Activated T-helper 9 cell treated with anti-CD3 and anti-CD28 coated beads, Interleukin-2, amount 50 U/mL, for 16 hours (primary cell): ENCODE results near the gene TSSK3.
"Not testable (repeated sequence)": the region's sequence is repeated elsewhere in the genome, so short reads cannot be mapped to it uniquely, and the experiment has no call there.

Experiments
- DNase-seq: peaks from one replicate; pipeline ENCODE4 v3.0.0-alpha.2; 2020; ENCODE audit warnings: low read depth

TSSK3 gene

DNA sequence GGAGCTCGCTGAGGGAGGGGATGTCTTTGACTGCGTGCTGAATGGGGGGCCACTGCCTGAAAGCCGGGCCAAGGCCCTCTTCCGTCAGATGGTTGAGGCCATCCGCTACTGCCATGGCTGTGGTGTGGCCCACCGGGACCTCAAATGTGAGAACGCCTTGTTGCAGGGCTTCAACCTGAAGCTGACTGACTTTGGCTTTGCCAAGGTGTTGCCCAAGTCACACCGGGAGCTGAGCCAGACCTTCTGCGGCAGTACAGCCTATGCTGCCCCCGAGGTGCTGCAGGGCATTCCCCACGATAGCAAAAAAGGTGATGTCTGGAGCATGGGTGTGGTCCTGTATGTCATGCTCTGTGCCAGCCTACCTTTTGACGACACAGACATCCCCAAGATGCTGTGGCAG lies 1.4 kb downstream of the TSSK3 start:
- no peak for DNase-seq

DNA sequence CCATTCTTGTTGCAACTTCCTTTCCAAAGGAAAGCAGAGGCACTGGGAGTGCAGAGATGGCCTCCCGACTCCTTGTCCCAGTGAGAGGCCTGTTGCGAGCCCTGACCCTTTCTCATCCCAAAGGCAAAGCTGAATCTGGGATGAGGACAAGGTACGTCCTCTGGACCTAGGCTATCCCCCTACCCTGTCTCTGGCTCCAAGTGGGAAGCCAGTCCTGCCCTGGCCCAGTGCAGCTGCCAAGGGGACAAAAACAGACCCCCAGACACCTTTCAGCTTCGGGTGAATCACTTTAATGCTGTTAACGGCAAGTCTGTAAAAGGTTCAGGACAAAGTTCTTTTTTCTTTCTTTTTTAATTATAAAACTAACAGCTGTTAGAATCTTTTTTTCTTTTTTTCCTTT lies 2.5 kb downstream of the TSSK3 start:
- no peak for DNase-seq

DNA sequence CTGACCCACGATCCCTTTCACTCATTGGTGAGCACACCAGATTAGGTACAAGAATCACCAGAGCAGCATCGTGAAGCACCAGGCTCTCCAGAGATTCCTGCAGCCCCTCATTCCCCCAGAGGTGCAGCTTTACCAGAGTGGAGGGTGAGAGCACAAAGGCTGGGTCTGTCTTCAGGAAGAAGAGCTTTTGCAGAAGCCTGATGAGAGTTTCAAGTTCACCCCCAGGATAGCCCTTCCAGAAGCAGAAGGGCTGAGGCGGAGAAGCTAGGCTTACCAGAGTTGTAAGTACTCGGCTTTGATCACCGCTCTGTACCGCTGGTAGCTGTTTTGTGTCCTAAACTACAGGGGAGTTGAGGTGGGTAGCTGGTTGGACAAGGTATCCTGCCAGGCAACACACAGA lies 3.1 kb downstream of the TSSK3 start:
- DNase-seq, result no peak

DNA sequence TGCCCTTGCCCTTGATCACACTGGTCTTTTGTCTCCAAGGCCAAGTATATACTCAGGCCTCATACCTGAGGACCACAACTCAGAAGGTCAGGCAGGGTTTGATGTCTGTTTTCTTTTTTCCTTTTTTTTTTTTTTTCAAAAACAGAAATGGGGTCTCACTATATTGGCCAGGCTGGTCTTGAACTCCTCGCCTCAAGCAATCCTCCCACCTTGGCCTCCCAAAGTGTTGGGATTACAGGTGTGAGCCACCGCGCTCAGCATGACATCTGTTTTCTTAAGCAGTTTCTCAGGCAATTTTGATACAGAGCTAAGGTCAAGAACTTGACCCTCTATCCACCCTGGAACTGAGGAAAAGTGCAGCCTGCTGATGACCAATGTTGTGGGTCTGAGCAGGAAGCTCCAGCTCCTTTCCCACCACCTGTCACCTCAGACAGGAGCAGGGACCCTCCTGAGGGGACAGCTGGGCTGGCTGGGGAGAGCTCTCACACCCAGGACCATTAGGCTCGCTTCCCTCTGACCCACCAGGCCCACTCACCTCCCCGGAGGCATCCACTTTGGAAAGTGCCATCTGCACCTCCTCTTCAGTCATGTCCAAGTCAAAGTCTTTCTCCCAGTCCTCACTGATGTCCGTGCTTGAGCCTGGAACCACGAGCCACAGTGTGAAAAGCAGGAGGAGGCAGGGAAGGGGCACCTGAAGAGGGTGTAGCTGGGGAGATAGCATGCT lies 5.7 kb downstream of the TSSK3 start:
- no peak for DNase-seq

DNA sequence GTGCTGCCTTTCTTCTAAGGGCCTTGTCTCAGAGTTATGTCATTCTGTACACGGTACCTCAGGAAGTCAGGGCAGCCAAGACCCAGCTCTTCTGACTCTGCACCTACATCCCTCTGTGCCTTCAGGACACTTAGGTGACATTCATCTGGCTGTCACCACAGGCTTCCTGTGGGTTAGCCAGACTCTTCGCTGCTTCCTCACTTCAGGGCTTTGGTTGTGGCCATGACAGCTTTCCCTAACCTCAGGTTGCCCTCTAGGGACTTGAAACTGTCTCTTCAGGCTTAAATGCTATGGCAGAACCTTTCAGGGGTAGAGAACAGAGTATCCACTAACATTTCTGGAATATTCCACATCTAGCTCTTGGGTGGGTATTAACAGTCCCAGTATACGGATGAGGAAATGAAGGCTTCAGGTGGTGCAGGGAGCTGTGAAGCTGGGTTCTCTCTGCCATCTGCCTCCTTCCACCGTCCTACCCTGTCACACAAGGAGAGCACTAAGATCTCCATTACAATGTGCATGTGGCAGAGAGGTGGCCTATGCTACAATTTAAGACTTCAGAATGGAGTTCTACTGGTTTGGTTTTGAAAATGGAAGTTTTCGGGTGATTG lies 9.9 kb downstream of the TSSK3 start:
- no peak for DNase-seq

DNA sequence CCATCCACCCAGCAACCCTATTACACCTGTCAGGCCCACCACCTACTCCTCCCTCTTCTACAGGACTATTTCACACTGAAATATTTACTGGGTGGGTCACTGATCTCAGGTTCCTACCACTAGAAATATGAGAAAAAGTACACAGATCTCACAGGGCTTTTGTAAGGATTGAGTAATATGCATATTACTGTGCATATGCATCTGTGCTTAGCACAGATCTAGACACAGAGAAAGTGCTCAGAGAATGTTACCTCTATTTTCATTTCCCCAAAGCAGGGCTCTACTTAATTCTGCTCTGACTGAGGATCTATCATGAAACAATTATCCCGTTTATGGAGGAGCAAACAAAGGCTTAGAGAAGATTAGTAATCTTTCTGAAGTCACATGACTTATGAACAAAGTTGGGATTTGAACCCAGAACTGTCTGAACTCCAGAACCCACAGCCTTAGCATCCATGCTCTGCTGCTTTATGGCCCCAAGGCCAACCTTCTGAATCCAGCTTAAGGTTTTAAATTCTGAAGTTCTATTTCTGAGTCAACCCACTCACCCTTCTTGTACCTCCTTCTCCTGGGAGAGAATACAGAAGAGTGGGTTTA lies 11.8 kb downstream of the TSSK3 start:
- DNase-seq, result no peak

DNA sequence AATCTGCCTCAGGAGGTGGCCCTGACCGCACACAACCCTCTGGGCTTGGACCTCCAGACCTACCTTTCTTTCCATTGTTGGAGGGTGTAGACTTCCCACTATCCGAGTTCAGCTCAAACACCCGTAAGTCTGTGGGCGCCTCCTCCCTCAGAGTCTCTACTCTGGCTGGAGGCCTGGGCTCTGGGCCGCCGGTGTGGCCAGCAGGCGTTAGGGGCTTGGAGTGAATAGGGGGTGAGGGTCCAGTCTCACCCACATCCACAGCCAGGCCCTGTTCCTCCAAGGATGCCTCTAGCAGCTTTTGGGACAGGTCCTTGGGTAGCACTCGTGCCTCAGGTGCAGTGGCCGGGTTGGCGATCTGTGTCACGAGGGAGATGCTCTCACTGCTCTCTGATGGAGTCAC lies 13.9 kb downstream of the TSSK3 start:
- DNase-seq, result no peak

DNA sequence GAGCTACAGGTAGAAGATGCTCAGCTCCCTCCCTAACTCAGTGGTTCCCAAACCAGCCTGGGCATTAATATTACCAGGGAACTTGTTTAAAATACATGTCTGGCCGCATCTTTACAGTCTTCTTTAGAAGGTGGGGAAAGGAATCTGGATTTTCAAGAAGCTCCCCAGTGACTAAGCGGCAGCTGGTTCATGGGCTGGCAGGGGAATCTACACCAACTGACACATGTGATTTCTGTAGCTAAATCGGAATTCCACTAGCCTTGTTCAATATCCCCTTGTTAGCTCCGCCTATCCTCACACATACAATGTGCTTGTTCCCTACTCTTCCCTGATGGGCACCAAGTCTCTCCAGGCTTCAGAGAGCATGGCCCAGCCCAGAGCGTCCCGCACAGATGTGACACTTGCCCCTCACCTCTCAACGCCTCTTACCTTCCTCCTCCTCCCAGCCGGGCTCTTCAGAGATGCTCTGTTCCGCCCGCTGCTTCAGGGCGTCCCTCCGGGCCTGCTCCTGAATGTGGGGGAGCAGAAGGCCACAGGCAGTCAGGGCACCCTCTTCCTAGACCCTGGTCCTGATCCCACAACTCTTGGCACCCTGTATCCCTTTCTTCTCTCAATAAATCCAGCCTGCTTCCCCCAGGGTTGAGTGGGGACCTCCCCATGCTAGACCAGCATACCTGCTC lies 15.3 kb downstream of the TSSK3 start:
- DNase-seq, result no peak

DNA sequence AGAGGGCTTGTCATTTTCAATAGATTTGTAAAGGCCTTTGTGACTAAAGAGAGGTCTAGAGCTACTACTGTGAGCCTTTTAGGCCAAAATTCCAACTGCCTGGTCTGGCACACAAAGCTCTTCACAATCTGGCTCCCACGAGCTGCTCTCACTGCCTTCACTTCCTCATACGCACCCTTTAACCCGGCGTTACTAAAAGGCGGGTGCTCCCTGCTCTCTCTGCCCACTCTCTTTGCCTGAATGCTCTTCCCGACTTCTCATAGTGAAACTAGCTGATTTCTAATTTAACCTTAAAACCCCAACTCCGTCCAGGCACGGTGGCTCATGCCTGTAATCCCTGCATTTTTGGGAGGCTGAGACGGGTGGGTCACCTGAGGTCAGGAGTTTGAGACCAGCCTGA lies 17.7 kb downstream of the TSSK3 start:
- DNase-seq, result no peak

DNA sequence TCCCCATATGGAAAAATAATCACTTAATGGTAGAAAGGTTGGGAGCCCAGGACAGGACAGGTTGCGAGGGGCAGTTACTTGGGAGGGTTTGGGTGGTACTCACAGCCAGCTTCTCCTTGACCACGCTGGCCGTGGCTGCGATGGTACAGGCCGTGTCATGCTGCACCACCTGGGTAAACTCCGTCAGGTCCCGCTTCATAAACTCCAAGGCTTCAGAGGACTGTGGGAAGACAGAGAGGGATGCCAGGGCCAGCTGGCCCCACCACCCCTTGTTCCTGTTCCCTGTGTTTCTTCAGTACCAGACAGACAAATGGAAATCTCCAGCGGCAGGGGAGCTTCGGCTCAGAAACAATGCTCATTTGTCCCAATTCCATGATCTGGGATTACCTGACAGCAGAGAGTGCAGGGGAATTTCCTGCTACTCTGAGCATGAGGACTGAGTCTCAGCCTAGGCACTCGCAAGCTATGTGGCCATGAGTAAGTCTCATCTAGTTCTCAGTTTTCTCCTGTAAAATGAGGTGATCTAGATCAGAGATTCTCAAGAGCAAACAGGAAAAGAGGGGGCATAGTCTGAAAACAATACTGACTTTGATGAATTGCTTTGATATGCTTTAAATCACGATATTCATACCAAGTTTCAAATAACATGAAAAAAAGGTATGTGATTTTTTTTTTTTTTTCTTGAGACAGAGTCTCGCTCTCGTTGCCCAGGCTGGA lies 24.5 kb downstream of the TSSK3 start:
- DNase-seq, result no peak

DNA sequence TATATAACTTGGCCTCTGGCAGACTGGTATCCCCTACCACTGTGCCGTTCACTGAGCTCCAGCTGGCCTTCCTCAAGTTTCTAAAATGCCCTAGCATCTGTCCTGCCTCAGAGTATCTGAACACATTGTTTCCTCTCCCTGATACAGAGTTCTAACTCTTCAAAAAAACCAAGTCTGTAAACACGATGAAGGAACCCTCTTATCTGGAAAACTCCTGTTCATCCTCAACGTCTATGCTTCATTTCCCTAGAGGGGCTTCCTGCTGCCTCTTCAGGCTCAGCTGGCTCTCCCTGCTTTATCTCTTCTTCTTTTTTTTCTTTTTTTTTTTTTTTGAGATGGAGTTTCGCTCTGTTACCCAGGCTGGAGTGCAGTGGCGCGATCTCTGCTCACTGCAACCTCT lies 26.3 kb downstream of the TSSK3 start:
- DNase-seq, result no peak

DNA sequence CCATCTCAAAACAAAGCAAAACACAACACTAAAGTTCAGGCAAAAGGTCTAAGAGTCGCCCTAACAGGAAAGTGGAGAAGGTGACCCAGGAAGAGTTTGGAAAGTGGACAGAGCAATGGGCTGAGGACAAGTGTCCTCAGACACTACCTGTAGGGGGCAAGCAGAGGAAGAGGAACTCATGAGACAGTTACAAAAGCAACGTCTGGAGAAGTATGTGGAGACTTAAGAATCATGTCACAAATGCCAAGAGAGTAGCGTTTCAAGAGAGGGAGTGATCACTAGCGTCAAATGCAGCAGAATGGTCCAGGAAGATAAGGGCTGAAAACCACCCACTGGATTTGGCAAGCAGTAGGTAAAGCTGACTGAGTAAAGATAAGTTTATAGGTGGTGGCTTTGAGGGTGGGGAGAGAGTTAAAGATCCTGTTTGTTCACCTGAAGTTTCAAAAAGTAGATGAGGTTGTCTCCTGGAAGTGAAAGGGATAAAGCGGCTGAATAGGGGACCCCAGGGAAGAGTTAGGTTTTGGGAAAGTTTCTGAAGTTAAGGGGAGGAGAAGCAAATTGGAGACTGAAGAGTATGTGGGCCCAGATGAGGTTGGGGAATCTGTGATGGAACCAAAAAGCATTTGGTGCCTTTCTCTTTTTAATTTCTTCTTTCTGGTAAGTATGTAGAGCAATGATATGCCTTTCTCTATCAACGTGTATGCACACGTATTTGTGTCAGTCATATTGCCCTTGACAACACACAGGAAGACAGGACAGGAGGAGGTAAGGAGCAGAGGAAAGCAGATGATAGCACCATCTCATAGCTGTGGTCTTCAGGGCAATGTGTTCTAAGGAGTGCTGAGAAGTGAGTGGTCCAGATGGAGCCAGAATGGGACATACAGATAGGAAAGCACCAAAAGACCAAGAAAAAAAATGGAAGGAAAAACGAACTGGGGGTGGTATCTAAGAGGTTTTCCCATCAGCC lies 28.8 kb downstream of the TSSK3 start:
- DNase-seq, result no peak

DNA sequence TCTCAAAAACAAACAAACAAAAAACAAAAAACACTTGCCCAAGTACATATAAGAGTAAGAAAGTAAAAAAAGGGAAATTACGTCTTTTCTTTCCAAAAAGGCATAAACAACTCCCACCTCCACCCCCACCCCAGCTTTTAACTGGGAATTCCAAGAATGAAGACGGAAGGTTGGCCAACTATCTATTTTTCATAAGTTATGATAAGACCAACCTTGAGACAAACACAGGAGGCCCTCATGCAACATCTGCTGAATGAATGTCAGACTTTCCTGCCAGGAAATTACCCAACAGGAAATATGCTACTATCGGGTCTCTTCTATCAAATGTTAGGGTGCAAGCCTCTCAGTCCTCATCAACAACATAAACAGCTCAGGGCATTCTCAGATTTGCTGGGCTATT lies 30.0 kb downstream of the TSSK3 start:
- DNase-seq, result no peak

DNA sequence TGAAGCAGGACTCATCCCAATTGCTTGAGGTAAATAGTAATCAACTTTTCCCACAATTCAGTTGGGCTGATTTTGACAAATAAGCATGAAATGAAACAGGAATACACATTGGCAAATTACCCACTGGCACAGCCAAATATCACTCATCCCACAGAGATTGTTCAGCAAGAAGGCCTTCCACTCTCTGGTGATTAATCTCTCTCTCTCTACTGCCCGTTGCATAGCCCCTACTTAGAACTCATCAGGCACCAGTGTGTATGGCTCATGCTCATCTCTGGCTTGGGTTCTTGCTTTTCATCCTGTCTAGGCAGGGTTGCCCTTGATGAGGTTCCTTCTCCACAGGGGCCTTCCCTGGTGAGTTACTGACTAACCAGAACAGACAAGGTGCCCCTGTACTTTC lies 30.8 kb downstream of the TSSK3 start:
- DNase-seq, result no peak

DNA sequence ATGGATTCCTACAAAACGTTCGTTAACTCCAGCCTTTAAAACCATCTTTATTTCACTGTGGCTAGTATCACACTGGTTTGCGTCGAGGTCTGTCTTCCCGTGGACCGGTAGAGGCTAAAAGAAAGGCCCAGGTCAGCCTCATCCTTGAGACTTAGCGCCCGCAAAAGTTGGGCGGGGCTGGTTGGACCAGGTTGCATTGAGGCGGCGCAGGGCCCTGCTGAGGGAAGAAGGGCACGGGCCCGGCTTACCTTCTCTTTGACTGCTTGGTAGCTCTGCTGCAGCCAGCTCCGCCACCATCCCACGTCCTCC lies 31.4 kb downstream of the TSSK3 start:
- DNase-seq, result peak; percentile 17

DNA sequence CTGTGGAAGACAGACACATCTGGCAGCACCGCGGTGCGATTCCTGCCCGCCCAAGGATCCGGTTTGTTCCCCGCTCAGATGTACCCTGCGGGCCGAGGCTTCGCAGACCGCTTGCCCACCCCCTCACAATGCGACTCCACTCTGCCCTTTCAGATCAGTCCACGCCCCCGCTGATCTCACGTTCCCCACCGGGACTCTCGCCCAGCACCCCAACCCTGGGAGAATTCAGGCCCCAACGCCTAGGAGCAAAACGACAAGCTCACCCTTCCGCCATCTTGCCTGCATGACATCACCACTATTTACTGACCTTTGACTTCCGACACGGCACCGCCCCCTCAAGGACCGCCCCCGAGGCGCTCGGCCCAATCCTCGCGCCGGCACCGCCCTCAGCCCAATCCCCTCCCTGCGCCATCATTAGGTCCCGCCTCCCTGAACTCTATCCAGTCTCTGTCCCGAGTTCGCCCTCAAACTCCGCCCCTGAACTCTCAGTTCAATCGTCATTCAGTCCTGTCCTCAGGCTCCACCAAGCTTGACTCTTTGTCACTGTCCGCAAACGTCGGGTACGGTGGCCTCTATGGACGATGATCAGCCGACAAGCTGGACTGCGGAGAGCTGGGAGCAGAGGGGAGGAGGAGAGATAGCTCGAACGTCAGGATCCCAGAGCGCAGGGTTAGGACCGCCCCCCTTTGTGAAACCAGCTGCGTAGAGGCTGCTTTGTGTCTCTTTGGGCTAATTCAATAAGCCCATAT lies 32.0 kb downstream of the TSSK3 start, which contains the start of gene BSDC1:
Gene BSDC1 (minus strand): TSS at position 301 of the 749 bp plus-strand sequence. CDS start 27 bp downstream, at position 274.
- DNase-seq, result peak; percentile 94

DNA sequence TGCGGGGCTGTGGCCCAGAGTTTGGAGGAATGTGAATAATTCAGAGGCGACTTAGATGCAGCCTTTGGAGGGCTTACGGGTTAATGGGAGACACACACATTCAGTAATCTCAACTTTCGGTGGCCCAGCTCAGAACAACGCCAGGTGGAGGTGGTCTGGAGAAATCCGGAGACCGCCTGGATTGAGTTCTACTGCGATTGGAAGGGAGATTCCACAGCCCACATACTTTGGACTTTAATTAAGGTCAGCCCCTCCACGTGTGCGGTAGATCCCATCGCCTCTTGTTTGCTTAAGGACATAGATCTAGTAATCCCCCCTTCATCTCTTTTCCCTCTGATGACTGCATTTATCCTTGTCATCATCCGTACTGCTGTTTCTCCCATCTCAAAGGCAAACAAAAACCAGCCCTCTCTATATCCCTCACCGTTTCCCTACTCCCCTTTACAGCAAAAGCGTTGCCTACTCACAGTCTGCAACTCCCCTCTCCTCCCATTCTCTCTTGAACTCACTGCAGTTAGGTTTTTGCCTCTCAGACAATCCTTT lies 32.6 kb downstream of the TSSK3 start:
- no peak for DNase-seq

DNA sequence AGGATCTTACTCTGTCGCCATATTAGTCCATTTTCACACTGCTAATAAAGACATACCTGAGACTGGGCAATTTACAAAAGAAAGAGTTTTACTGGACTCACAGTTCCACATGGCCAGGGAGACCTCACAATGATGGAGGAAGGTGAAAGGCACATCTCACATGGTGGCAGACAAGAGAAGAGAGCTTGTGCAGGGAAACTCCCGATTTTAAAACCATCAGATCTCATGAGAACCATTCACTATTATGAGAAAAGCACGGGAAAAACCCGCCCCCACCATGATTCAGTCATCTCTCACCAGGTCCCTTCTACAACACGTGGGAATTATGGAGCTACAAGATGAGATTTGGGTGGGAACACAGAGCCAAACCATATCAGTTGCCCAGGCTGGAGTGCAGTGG lies 34.2 kb downstream of the TSSK3 start:
- not testable (repeated sequence) for DNase-seq

DNA sequence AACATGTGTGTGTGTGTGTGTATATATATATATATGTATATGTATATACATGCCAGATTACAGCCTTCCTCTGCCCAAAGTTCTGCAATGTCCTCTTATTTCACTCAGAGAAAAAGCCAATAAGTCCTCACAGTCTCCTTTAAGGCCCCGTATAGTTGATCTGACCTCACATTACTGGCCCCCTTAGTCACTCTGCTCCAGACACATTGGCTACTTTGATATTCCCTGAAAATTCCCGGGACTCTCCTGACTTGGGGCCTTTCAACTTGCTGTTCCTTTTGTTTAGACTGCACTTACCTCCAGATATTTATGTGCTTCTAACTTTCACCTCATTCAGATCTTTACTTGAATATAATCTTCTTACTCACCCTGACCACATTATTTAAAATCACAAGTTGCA lies 36.1 kb downstream of the TSSK3 start:
- DNase-seq, result no peak

DNA sequence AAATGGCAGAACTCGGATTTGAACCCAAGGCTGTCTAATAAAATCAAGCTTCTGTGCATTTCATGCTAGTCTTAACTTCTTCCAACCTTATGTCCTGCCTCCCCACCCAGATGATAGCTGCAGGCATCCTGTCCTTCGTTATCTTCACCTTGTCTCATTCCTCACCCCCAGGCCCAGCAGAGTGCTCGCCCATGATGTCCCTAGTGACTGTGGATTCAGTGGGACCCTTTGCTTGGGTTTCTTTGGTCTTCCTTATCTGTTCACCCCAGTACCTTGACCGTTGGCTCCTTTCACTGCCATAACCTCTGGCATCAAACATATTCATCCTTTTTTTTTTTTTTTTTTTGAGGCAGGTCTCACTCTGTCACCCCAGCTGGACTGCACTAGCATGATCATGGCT lies 37.5 kb downstream of the TSSK3 start:
- DNase-seq, result no peak
